SKM-1 (cell line): ENCODE results near the gene NDUFS8.

ENCODE experiments used
- DNase-seq: peaks from one replicate; lab custom pipeline; 2025; ENCODE audit not compliant: unreplicated experiment; lab: John Stamatoyannopoulos, UW

NDUFS8 gene

DNA sequence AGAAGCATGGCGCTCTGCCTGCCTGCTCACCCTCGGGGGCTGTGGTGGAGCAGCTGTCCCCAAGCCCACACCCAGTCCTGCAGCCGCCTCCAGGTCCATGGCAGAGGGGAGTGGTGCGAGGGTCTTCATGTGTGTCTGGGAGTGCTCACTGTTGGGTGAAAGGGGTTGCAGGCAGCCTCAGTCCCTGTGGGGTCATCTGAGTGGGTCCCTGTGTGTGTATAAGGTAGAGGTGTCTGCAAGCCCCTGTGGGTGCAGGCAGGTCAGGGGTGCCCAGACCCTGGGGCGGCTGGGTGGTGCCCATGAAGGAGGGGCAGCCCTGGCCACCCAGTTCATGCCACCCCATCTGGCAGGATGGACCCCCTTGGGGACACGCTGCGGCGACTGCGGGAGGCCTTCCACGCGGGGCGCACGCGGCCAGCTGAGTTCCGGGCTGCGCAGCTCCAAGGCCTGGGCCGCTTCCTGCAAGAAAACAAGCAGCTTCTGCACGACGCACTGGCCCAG, 15.5 kb upstream of the NDUFS8 start:
- no peak for DNase-seq

DNA sequence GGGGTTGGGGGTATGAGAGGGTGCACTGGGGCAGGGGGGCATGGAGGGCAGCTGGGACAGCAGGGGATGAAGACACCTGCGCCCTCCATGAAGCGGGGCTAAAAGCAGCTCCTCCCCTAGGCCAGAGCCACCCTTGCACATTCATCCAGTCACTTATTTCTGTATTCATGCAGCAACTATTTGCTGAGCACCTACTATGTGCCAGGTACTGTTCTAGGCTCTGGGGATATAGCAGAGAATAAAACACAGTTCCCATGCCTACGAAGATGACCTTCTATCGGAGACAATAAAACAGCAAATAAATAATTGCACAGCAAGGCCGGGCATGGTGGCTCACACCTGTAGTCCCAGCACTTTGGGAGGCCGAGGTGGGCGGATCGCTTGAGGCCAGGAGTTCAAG, 15.0 kb upstream of the NDUFS8 start:
- DNase-seq, result no peak

DNA sequence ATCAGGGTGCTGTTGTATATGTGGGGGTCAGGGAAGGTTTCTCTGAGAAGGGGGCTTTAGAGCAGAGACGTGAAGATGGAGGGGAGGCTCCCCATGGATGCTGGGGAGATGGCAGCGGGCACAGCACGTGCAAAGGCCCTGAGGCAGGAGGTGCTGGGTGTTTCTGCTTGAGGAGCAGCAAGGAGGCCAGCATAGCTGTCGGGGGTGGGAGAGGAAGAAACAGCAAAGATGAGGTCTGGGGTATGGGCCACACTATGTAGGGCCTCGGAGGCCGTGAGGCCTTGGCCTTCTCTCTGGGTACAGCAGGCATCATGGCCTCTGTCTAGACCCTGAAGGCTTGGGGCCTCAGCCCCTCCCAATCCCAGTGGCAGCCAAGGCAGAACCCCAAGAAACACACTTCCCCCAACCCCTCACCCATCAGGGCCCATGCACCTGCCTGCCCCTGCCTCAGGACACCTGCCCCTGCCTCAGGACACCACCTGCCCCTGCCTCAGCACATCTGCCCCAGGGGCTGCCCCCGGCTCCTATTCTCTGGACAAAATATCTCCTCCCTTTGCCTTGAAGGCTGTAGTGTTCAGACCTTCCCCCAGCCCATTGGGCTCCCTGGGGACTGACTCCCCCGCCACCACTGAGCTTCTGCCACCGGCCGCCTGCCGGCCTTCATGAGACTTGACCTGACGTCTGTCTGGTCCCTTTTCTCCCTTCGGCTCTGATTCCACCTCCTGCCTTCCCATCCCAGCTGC, 14.1 kb upstream of the NDUFS8 start:
- no peak for DNase-seq

DNA sequence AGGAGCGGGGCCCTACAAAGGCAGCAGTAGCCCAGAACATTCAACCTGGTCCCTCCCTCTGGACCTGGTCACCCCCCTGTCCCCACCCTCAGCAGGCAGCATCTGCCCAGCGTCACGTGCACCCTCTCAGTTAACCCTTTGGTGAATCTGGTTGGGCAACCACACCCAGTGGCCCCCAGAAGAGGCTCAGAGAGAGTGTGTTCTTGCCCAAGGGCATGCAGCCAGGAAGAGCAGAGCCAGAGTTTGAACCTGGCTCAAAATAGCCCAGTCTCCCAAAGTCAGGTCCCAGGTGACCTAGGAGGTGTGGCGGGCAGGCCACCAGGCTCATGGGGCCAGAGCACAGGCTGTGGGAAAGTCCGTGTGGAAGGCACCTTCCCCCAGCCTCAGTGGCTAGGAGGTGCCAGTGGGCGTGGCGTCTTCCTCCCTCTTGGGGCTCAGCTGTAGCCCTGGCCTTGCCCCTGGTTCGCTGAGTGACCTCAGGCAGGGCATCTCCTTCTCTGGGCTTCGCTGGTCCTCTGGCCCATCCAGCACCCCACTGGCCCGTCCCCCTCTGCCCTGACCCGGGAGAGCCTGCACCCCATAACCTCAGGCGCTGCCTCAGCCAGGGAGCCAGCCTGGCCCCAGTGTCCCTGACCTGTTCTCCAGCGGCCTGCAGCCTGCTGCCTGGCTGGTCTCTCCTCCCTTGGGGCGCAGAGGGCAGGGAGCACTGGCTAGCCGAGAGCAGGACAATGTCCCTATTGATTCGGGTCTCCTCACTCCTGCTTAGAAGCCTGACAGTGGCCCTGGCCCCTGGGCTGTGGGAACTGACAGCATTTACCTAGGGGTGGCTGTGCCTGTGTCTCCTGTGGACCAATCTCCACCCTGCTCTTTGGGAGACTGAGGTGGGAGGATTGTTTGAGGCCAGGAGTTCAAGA, 13.3 kb upstream of the NDUFS8 start:
- DNase-seq, result no peak

DNA sequence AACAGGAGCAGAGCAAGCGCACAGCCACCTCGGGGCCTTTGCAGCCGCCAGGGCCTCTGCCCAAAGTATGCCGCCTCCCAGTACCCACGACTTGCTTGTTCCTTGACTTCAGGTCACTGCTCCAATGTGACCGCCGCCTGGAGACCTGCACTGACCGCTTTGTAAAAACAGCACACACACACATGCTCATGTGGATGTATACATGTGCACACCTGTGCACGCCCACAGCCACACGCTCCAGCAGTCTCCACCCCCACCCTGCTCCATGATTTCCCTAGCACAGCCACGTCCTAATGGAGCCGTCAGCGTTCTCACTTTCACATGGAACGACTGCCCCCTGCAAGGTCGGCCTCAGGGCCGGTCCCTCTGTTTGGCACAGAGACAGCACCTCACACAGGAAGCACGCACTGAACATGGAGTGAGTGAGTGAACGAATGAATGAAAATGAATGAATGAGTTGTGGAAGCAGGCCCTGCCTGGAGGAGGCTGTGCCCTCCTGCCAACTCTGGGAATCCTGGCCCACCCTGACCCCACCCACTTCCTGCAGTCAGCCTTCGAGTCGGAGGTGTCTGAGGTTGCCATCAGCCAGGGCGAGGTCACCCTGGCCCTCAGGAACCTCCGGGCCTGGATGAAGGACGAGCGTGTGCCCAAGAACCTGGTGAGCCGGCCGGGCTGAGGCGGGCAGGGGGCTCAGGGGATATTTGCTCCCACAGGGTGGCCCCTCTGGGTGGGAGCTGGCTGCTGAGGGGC, 12.3 kb upstream of the NDUFS8 start:
- DNase-seq, result no peak

DNA sequence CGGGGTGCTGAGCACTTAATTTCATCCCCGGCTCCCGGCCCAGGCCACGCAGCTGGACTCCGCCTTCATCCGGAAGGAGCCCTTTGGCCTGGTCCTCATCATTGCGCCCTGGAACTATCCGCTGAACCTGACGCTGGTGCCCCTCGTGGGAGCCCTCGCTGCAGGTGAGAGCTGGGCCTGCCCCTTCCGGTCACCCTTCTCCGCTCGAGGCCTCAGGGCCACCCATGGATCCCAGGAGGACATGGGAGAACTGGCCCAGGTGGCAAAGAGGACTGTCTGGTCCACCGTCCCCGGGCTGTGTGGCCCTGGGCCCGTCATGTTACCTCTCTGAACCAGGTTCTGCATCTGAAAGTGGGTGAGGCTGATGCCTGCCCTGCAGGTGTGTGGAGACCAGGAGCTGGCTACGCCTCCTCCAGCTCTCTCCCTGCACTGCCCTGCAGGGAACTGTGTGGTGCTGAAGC, 11.7 kb upstream of the NDUFS8 start:
- no peak for DNase-seq

DNA sequence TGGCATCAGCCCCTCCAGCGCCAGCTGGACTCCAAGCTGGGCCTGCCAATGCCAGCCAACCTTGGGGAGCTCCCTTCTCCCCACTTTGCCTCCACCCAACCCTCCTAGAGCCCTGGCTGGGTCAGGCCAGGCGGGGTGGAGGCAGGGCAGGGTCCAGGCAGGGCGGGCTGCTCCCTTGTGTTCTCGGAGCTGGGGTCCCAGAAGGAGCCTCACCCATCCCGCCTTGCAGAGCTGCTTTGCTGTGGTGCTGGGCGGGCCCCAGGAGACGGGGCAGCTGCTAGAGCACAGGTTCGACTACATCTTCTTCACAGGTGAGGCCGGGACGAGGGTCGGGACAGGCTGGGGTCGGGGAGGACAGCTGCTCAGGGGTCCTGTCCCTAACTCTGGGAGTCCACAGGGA, 11.0 kb upstream of the NDUFS8 start:
- DNase-seq, result no peak

DNA sequence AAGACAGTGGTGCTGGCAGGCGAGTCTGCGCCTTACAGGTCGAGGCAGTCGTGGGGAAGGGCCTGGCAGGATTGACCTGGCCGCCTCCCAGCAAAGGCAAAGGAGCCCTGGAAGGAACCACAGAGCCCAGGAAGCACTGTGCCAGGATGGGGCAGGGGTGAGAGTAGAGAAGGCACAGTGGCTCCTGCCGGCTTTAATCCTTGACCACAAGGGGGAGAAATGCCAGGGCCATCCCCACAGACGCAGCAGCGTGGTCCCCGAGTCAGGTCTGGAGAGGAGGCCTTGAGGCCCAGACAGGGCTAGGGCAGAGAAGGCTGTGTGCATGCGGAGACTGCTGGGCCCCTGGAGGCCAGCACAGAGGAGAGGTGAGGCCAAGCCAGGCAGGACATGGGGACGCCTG, 9.9 kb upstream of the NDUFS8 start:
- DNase-seq, result no peak

DNA sequence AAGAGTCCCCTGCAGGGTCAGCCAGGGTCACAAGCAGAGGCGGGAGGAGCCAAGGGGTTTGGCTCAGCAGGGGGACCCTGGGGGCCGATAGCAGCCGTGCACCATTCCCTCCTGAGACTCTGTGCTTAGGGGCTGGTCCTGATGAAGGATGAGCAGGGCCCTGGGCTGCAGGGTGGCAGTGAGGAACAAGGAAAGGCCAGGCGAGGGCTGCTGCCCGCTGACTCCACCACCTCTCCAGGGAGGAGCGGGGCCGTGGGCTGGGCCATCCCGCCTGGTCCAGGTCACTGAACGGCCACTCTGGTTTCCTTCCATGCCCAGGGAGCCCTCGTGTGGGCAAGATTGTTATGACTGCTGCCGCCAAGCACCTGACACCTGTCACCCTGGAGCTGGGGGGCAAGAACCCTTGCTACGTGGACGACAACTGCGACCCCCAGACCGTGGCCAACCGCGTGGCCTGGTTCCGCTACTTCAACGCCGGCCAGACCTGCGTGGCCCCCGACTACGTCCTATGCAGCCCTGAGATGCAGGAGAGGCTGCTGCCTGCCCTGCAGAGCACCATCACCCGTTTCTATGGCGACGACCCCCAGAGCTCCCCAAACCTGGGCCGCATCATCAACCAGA, 9.2 kb upstream of the NDUFS8 start:
- no peak for DNase-seq

DNA sequence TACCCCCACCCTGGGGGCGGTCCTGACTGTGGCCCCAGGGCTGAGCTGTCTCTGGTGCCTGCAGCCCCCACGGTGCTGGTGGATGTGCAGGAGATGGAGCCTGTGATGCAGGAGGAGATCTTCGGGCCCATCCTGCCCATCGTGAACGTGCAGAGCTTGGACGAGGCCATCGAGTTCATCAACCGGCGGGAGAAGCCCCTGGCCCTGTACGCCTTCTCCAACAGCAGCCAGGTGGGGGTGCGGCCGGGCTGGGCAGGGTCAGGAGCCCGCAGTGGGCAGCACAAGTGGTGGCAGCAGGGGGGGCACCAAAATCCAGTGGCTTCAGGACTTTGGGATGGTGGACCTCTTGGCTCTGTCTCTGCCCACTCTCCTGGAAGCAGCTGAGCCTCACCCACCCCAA, 8.0 kb upstream of the NDUFS8 start:
- DNase-seq, result no peak

DNA sequence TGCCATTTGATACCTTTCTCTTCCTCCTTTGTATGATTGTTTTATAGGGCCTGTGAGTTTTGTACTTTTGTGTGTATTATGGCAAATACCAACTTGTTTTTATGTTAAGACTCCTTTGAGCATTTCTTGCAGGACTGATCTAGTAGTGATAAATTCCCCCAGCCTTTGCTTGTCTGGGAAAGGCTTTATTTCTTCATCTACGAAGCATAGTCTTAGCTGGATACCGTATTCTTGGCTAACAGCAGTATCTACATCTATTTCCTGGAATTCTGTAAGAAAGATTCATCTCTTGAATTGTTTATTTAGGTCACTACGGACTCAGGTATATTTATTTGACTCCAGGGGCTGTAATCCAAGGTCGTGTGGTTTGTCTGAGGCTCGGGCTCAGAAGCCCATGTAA, 6.0 kb upstream of the NDUFS8 start:
- no peak for DNase-seq

DNA sequence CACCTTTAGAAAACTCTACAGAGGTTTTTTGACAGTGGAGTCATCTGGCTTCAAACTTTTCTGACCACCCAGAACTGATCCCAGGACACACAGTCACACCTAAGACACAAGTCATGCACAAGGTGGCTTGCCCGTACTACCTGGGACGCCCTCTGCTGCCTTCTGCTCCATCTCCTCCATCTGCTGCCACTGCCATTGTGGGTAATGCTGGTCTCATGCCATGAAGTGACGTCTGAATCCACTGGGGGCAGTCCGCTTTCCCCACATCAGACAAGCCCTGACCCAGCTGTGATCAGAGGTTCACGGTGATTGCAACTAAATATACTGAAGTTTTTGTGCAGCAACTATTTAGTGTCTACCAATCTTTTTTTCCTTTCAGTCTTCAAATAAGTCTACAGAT, 5.4 kb upstream of the NDUFS8 start:
- DNase-seq, result no peak

DNA sequence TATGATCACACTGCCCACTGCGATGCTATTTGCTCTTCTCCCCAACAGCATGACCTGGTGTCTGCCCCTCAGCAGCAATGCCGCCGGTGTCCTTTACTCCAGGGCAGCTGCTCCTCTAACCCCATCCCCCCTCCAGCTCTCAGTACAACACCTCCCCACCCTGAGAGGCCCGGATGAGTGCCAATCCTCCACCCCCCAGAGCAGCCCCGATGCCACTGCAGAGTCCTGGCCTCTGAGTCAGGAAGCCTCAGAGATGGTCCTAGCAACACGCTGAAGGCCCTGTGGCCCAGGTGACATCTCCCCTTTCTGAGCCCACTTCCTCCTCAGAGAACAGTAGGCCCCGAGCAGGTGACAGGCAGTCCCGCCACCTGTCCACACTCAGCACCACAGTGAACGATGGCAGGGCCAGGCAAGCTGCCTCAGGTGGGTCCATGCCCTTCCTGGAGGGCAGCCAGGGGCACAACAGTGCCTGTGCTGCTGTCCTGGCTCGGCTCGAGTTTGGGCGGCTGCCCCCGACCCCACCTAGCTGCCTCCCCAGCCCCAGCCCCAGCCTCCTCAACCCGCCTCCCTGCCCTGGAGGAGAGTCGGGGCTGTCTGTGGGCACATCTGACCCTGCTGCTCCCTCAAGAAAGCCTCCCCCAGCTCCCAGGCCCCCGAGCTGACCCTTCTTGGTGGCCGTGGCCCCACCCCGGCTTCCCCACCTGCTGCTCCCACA, 3.9 kb upstream of the NDUFS8 start:
- no peak for DNase-seq

DNA sequence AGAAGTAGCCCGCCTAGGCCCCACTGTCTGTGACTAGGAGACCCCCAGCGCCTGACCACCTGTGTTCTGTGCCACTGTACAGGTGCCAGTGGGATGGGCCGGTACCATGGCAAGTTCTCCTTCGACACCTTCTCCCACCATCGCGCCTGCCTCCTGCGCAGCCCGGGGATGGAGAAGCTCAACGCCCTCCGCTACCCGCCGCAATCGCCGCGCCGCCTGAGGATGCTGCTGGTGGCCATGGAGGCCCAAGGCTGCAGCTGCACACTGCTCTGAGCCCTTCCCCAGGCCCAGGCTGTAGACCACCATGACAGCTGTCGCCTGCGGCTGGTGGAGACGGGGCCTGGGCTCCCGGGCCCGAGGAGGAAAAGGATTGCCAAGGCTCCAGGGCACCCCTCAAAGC, 2.8 kb upstream of the NDUFS8 start:
- no peak for DNase-seq

DNA sequence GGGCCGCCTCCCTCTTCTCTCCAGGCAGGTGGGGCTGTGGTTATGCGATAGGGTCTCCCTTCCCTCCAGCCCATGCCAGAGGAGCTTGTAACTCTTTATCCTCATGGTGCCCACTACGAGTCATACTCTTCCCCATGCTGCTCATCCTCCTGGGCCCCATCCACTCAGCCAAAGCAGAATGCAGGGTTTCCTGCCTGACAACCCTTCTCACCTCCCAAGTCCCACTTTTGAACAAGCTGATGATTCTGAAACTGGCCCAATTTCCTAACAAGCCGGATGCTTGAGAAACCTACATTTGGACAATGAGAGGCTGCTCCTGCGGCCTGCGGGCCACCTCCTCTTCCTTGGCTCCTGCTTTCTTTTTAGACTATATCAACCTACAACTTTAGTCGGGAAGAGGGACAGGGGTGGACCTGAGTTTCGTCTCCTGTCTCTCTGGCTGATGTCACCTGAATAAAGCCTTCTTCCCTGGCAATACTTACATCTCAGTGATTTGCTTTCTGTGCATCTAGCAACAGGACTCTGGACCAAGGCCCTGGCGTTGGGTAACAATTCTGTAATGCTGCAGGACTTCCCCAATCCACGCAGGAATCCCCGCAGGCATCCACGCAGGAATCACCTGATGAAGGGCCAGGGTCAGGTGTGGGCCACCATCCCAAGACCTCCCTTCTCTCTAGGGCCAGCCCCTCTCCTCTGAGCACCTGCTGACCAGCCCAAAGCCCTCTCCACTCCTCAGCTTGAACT, 1.5 kb upstream of the NDUFS8 start:
- DNase-seq, result no peak

DNA sequence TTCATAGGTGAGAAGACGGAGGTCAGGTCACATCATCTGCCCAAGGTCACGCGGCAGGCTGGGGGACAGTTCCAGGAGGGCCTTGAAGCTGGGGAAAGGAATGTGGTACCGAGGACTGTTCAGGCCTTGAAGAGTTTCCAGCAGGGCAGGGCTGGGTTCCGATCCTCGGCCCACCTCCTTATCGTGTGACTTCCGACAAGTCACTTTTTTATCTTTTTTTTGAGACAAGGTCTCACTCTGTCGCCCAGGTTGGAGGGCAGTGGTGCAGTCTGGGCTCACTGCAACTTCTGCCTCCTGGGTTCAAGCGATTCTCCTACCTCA, 623 bp downstream of the NDUFS8 start:
- DNase-seq, result no peak

DNA sequence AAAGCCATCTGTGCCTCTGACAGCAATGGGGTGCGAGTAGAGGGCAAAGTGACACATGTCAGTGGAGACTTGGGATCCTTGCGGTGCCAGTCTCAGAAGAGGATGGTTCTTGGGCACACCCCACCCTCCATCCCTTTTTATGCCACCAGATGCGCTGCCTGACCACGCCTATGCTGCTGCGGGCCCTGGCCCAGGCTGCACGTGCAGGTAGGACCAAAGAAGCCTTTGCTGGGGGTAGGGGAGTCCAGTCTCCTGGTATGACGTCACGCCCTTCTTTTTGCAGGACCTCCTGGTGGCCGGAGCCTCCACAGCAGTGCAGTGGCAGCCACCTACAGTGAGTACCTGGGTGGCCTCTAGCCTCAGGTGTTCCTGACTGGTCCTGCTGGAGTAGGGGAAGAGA, 1.5 kb downstream of the NDUFS8 start:
- no peak for DNase-seq

DNA sequence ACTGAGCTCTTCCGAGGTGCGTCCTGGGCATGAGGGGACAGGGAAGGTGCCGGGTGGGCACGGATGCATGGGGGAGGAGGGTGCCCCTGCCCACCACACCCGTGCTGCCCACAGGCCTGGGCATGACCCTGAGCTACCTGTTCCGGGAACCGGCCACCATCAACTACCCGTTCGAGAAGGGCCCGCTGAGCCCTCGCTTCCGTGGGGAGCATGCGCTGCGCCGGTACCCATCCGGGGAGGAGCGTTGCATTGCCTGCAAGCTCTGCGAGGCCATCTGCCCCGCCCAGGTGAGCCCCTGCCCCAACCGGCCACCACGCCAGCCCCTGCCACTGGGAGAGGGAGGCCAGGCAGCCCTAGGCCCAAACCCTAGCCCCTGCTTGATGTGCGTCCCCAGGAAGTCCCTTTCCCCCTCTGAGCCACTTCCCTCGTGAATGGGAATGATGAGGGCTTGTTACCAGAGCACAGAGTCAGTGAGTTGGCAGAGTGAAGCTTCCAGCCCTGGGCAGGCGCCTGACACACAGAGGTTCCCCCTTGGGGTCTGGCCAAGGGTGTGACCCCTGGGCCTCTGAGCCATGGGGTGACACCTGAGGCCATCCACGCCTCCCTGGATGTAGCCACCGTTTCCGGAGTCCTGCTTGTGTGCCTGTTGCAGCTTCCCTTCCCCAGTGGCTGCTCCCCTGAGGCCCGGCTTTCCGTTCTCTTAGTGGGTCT, 2.7 kb downstream of the NDUFS8 start:
- no peak for DNase-seq

DNA sequence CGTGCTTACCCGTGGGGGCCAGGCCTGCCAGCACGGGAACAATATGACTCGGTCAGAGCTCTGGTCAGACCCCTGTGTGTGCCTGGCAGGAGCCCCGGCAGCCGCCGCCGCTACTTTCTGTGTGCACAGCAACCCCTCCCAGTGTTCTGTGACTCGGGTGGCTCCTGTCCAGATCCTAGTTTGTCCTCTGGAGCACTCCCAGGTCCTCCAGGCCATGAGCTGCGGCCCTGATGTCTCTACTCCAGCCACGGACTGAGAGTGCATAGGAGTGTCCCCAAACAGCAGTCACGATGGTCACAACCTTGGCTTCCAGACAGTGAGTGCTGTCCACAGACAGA, 3.2 kb downstream of the NDUFS8 start:
- no peak for DNase-seq
